Measurements from ENCODE around the gene ZNF555.

- TF ChIP-seq CBFB (CRISPR knock-in tag; IDR thresholded peaks at IDR 0.05): no peak
- no peak for TF ChIP-seq TCFL5 (CRISPR knock-in tag; conservative IDR thresholded peaks at IDR 0.05)
- no peak for TF ChIP-seq ZNF354B (CRISPR knock-in tag; IDR thresholded peaks at IDR 0.05)
- no peak for TF ChIP-seq DPF2 (IDR thresholded peaks at IDR 0.05)
- TF ChIP-seq TAF7 (tag; IDR thresholded peaks at IDR 0.05): no peak
- TF ChIP-seq SMAD1 (IDR thresholded peaks at IDR 0.05; ENCODE audit: low read depth, low read length, partially characterized antibody): no peak
- no peak for TF ChIP-seq EGR1 (conservative IDR thresholded peaks at IDR 0.05)
- no peak for TF ChIP-seq PATZ1 (CRISPR knock-in tag; IDR thresholded peaks at IDR 0.05; ENCODE audit: borderline replicate concordance)
- no peak for TF ChIP-seq GTF2A2 (tag; IDR thresholded peaks at IDR 0.05)
- no peak for TF ChIP-seq YY1 (IDR thresholded peaks at IDR 0.05; ENCODE audit: borderline replicate concordance in 1 of 3, control insufficient read depth in 1 of 3, extremely low read depth in 1 of 3, insufficient read depth in 3 of 3, insufficient read length in 1 of 3, insufficient replicate concordance in 2 of 3, low read depth in 1 of 3, low read length in 2 of 3)
- TF ChIP-seq CTCF (IDR thresholded peaks at IDR 0.05 in 2 of 3, conservative IDR thresholded peaks at IDR 0.05 in 1 of 3; ENCODE audit: insufficient read depth in 2 of 3, low read depth in 1 of 3, low read length in 3 of 3): no peak
- no peak for TF ChIP-seq THAP7 (CRISPR knock-in tag; IDR thresholded peaks at IDR 0.05)
These were observed 45.2 kb upstream of the ZNF555 start for GRCh38 chr19:2795827-2796658.

Measured in K562 (cell line).